Urinary bladder (tissue), 4 donors: ENCODE data around the gene DCAKD. TPM values are rescaled to one million over a fixed set of nuclear protein-coding genes. Genes with fewer than 3 reads are reported as not detected.

ENCODE experiments used
- DNase-seq: peaks from one replicate; pipeline ENCODE4 v3.0.0-alpha.2; 2015; ENCODE audit errors: extremely low spot score
- H3K27ac ChIP-seq: one replicate; pipeline ENCODE4 v1.5.1; 2013; ENCODE audit warnings: low read depth, mild to moderate bottlenecking, moderate library complexity
- H3K36me3 ChIP-seq: one replicate; pipeline ENCODE4 v1.6.1; 2013; ENCODE audit warnings: mild to moderate bottlenecking, moderate library complexity; ENCODE audit not compliant: insufficient read depth
- H3K4me1 ChIP-seq: one replicate; pipeline ENCODE4 v1.6.1; 2013; ENCODE audit warnings: mild to moderate bottlenecking, moderate library complexity; ENCODE audit not compliant: insufficient read depth
- H3K4me3 ChIP-seq: one replicate; pipeline ENCODE4 v1.5.1; 2013; ENCODE audit warnings: low read depth, low read length
- WGBS: extraction: QIAGEN DNeasy Blood & Tissue Kit; methylation state at CpG from one replicate; pipeline ENCODE4 v1.1.7; 2013; 5-methylcytosine and 5-hydroxymethylcytosine counted together
- polyA plus RNA-seq: library from polyadenylated mRNA; stranded (reverse); fragments of 200-250 nt; gene quantifications from one replicate; pipeline ENCODE4 v1.2.3, GENCODE V29; 2013
- total RNA-seq: library from RNA; depleted of rRNA; stranded (reverse); fragments of >200 nt; gene quantifications from one replicate; pipeline ENCODE4 v1.2.3, GENCODE V29; 2014
- donor health status: healthy with polysubstance abuse.
- donor health status: healthy.

Gene DCAKD
- total and polyA plus RNA-seq, 2 donors: 26.5 to 39.4 TPM

DNA sequence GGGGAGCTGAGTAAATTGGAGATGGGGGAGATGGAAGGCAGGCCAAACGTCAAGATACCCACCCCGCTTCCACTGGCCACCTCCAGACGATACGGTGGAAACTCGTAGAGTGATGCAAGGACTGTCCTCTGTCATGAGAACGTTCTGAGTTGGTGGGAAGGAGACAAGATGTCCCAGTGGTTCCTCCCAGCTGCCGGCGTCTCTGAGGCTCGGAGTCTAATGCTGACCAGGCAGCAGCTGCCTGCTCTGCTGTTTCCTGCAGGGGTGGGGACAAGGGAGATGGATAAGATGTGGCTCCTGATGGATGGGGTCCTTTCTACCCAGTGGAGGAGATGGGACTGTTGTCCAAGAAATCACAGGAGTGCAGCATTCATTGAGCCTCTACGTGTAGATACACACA lies 55.1 kb downstream of the DCAKD start:
- H3K36me3 ChIP-seq: no peaks in the 10 kb centered on the region
- no peak for DNase-seq
- 86% methylated on average over 10 of the region's 10 CpGs for WGBS
- H3K4me1 ChIP-seq: no peaks in the 10 kb centered on the region
- H3K27ac ChIP-seq: no peak overlapping the region
- no peak overlapping the region for H3K4me3 ChIP-seq

DNA sequence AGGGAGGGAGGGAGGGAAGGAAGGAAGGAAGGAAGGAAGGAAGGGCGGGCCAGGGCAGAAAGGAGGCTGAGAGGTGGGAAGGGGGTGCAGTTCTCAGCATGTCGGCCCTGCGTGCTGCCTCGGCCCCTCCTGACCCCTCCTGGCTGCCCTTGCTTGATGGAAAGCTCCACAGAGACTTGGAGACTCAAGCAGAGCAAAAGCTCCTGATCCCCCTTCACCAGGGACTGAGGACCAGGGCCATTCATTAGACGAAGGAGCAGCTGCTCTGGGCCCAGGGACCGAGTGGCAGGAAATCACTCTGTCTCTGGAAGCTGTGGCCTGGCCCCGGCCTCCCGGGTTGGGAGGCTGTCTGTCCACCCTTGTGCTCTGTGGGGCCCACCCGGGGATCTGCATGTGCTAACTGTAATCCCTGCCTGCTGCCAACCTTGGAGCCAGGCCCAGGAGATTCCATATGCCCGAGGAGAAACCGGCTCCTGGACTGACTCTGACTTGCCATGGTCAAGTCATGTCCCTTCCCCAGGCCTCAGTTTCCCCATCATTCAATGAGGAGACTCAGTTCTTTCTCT lies 55.9 kb downstream of the DCAKD start:
- no peak for DNase-seq

DNA sequence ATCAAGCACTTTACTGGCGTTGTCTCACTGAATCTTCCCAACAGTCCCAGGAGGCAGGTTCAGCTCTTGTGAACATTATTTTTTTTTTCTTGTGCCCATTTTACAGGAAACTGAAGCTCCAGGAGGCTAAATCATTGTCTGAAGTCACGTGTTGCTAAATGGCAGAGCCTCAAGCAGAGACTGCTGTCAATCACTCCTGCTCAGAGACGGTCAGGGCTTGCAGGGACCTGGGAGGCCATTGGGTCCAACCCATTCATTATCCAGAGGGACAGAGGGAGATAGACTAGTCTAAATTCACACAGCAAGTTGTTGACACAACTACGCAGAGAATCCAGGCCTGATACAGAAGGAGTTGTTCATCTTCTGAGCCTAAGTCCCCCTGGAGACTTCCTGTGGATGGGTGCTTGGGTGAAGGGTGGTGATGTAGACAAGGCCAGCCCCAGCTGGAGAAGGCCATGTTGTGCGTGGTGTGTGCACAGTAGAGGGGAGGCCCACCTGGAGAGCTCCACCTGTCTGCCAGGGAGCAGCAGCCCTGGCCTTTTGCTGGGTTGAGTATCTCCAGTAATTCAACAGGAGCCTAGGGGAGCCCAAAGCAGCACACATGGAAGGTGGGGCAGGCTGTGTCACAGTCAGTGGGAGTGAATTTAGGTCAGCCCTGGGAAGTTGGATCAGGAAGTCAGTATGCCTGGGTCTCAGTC lies 59.0 kb downstream of the DCAKD start:
- DNase-seq: no peak
- Histone ChIP-seq H3K4me3 (no peak overlapping the region), H3K27ac (no peak overlapping the region), H3K36me3 (no peaks in the 10 kb centered on the region), H3K4me1 (no peaks in the 10 kb centered on the region)
- WGBS: 91% methylated on average over 5 of the region's 5 CpGs

More for the DNA sequence above, 55.9 kb downstream of the DCAKD start:
- Histone ChIP-seq H3K36me3 (no peaks in the 10 kb centered on the region), H3K4me1 (no peaks in the 10 kb centered on the region), H3K4me3 (no peak overlapping the region), H3K27ac (no peak overlapping the region)
- 45% methylated on average over 11 of the region's 11 CpGs for WGBS

DNA sequence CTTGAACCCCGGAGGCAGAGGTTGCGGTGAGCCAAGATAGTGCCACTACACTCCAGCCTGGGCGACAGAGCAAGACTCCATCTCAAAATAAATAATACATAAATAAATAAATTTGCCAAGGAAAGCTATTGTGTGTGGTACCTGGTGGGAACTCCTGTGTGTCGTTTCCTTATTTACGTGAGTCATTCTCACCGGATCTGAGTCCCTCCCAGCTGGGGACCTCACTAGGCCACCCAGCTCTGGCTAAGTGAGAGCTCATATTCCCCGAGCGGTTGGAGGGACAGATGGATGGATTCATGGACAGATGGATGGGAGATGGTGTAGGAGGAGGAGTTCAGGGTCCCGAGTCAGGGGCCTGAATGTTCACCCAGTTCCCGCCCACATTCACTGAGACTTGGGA lies 60.4 kb downstream of the DCAKD start:
- Histone ChIP-seq H3K36me3 (no peaks in the 10 kb centered on the region), H3K4me1 (no peaks in the 10 kb centered on the region), H3K4me3 (no peak overlapping the region), H3K27ac (no peak overlapping the region)
- no peak for DNase-seq
- WGBS: 81% methylated on average over 10 of the region's 10 CpGs

DNA sequence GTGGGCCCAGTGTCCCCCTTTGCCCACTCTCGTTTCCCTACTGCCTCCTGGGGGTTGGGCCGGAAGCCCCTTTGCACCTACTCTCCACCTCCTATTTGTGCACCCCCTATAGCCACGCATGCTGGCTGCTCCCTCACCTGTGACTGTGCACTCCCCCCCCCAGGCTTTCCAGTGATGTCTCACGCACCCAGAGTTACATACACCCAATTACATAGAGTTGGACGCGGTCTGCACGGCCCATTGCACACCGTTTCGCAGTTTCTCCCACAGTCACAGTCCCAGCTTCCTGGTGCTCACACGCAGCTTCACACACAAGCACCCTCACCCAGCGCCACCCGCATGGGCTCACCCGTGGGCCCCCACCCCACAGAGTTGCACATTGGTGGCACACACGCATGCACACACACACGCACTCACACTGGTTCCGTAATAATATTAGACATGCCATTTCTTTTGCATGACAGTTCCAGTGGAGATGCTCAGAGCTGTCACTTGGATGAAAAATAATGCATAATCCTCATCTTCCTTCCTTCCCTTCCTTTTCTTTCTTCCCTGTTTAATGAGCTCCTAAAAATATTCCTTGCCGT lies 61.8 kb downstream of the DCAKD start:
- WGBS: 93% methylated on average over 17 of the region's 17 CpGs
- no peak overlapping the region for H3K27ac ChIP-seq
- no peaks in the 10 kb centered on the region for H3K36me3 ChIP-seq
- no peak overlapping the region for H3K4me3 ChIP-seq
- no peaks in the 10 kb centered on the region for H3K4me1 ChIP-seq
- DNase-seq: no peak

DNA sequence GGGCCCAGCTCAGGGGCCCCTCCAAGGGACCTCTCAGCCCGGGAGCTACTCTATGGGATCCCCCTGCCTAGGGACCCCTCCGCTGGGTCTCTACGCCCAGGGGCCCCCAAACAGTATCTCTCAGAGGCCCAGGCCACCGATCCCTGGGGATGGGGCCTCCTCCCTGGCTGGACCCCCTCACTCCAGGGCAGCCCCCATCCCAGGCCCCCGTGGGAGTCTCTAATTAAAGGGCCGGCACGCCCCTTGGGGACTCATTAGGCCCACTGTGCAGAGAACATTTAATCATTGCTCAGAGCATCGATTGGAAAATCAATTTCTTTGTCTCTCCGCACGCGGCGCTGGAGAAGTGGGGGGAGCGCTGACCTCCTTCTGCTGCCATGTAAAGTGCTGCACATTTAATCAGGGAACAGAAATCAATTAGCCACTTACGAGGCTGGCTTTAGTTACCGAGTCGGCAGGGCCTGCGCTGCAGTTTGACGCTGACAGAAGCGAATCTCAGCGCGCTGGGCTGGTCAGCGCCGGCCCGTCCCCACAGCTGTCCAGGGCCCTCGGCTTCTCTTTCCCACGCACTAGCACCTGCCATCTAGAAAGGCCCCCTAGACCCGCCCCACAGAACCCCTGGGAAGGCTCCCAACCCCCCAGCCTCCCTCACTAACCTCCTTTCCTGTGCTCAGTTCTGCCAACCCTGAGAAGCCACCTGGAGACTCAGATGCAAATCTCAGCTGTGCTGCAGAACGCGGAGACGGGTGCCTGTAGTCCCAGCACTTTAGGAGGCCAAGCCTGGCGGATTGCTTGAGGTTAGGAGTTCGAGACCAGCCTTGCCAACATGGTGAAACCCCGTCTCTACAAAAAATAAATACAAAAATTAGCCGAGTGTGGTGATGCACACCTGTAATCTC lies 63.1 kb downstream of the DCAKD start:
- no peak overlapping the region for H3K27ac ChIP-seq
- H3K4me1 ChIP-seq: no peaks in the 10 kb centered on the region
- H3K36me3 ChIP-seq: no peaks in the 10 kb centered on the region
- 77% methylated on average over 34 of the region's 34 CpGs for WGBS
- H3K4me3 ChIP-seq: no peak overlapping the region
- no peak for DNase-seq

DNA sequence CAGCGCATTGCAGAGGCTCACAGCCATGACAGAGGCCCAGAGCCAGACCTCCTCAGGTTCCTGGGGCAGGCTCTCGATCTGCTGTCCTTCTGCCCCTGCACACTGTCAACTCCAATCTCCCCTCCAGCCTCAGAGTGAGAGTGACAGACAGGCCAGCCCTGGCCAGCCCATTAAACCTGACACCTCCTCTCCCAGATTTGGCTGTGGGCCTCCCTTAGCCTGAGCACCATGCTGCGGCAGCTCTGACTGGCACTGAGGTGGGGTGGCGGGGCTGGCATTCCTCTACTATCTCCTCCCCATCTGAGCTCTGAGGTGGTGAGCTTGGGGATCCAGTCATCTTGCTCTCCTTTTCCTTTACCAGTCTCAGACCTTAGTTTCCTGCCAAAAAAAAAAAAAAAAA lies 67.9 kb downstream of the DCAKD start:
- Histone ChIP-seq H3K27ac (no peak overlapping the region), H3K36me3 (no peaks in the 10 kb centered on the region), H3K4me3 (no peak overlapping the region), H3K4me1 (no peaks in the 10 kb centered on the region)
- no peak for DNase-seq
- WGBS: 80% methylated on average over 4 of the region's 4 CpGs

DNA sequence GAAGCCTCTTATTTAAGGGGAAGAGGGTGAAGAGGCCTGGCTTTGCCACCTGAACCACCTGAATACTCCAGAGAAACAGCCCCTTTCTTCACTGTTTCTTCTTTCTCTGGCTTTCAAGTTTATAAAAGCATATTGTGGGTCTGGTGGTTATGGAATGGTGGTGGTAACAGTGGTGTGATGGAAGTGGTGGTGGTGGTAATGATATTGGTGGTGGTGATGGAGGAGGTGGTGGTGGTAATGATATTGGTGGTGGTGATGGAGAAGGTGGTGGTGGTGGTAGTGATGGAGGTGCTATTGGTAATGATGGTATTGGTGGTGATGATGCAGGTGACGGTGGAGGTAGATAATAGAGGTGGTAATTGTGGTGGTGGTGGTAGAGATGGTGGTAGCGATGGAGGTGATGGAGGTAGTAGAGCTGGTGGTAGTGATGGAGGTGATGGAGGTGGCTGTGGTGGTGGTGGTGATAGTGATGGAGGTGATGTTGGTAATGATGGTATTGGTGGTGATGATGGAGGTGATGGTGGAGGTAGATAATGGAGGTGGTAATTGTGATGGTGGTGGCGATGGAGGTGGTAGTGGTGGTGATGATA lies 69.2 kb downstream of the DCAKD start:
- Histone ChIP-seq H3K36me3 (no peaks in the 10 kb centered on the region), H3K4me1 (no peaks in the 10 kb centered on the region), H3K4me3 (no peak overlapping the region), H3K27ac (no peak overlapping the region)
- no peak for DNase-seq
- 97% methylated on average over 3 of the region's 3 CpGs for WGBS

DNA sequence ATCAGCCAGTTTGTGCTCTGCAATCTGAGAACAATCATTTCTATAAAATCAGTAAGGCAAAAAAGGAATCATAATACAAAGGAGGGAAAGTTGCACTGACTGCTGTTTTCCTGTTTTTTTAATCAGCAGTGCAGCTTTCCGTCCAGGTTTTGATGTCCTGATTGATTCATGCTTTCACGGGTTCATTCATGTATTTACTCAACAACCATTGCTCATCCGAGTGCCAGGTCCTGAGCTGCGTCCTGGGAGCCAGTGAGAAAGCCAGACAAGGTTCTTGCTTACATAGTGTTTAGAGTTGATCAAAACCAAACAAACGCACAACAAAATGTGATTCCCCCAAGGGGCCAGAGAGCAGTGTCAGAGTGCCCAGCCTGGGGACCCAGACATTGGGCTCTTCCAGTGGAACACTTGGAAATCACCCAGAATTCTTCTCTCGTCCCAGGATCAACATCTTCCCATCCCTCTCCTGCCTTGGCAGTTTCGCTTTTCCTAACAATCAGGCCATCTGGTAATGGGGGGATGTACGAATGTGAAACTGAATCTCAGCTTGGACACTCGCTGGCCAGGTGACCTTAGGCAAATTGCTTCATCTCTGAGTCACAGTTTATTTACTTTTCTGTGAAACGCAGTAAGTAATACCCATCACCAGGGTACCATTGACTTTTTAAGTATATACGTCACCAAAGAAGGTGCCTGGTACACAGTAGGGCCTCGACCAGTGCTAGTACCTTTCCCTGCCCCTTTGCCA lies 70.0 kb downstream of the DCAKD start:
- no peak for DNase-seq
- Histone ChIP-seq H3K4me1 (no peaks in the 10 kb centered on the region), H3K27ac (peak overlapping the region; percentile 38), H3K36me3 (no peaks in the 10 kb centered on the region), H3K4me3 (no peak overlapping the region)
- 32% methylated on average over 12 of the region's 12 CpGs for whole genome bisulfite sequencing

DNA sequence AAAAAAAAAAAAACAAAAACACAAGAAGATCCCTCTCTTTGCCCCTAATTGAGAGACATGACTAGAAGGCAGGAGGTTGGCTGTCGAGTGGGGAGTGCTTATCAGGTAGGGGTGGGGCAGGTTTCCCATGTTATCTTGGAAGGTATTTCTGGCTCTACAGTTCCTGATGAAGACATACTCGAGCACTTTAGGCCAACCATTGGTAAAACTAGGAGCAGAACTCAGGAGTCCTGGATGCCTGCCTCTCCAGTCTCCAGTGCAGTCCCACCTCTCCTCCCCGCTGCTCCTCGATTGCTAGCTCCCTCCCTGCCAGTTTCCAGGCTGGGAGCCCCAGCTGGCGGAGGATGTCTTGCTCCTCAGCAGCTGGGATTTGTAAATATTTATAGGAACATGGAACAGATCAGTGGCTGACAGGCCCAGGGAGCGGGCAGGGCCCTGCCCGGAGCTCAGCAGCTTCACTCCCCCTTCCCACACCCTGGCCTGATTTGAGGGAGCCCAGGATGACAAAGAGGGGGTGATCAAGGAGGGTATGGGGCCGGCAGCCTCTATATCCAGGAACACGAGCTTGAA lies 71.9 kb downstream of the DCAKD start:
- Histone ChIP-seq H3K4me1 (no peaks in the 10 kb centered on the region), H3K4me3 (no peak overlapping the region), H3K36me3 (no peaks in the 10 kb centered on the region), H3K27ac (peak overlapping the region; percentile 53)
- no peak for DNase-seq
- WGBS: 23% methylated on average over 9 of the region's 9 CpGs

DNA sequence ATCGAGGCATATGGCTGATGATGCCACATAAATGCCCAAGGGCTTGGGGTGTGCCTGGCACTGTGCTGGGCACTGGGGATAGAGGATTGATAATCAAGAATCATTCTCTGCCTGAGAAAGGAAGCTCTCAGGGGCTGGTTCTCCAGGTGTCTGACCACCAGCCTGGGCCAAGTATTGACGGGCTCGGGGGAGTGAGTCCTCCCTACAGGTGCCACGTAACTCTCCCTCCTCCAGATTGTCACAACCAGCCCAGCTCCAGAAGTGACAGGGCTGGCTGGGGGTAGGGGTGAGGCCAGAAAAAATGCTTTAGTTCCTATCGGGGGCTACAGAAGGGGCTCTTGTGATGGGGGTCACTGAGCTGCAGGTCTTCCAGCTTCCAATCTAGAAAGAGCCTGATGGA lies 72.6 kb downstream of the DCAKD start:
- Histone ChIP-seq H3K4me3 (no peak overlapping the region), H3K4me1 (no peaks in the 10 kb centered on the region), H3K27ac (no peak overlapping the region), H3K36me3 (no peaks in the 10 kb centered on the region)
- WGBS: 88% methylated on average over 5 of the region's 5 CpGs
- no peak for DNase-seq

DNA sequence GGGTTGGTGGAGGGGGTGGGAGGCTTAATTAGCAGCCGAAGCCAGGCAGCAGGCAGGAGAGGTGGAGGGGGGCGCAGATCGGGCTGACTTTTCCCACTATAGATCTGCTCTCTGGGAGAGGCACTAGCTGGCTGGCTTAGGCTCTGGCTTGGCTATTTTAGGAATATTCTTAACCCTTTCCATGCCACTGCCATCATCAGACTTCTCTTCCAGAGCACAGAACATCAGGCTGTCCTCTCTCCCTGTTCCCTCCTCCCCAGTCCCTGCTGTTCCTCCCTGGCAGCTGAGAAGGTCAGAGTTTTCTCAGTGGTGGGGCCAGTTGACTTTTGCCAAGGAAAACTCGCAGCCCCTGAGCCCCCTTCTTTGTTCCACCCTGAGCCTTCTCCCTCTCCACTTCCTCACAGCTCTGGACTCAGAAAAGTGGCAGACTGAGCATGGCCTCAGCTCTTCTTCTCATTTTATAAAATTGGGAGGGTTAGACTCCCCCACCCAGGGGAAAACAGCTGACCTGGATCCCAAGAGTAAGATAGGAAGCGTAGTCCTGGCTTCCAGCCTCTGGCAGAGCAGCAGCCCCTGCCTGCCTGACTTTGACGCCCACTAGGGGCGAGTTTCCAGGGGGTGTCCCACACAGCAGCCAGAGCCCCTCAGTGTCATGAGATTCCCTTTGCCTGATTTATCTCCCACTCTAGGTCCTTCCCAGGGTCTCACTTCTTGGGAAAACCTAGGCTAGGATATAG lies 73.5 kb downstream of the DCAKD start:
- 17% methylated on average over 7 of the region's 7 CpGs for WGBS
- no peak for DNase-seq
- no peaks in the 10 kb centered on the region for H3K4me1 ChIP-seq
- H3K4me3 ChIP-seq: no peak overlapping the region
- no peaks in the 10 kb centered on the region for H3K36me3 ChIP-seq
- H3K27ac ChIP-seq: peak overlapping the region; percentile 46
